Measurements from ENCODE around the gene ITPA.

Gene ITPA

DNA sequence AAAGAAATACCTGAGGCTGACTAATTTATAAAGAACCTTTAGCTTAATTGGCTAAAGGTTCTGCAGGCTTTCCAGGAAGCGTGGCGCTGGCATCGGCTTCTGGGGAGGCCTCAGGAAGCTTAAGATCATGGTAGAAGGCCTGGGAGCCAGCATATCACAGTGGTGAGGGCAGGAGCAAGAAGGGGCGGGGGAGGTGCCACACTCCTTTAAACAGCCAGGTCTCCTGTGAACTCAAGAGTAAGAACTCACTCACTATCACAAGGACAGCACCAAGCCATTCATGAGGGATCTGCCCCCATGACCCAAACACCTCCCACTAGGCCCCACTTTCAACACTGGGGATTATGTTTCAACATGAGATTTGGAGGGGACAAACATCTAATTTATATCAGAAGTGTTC is 64.1 kb downstream of the ITPA start:
- Mint-ChIP-seq H3K27ac (peak overlapping the region; percentile 13), H3K27me3 (ENCODE audit: low read depth, poor library complexity) (no peaks in the 10 kb centered on the region), H3K4me1 (peaks cover 10% of the 10 kb centered on the region), H3K4me3 (no peak overlapping the region), H3K9me3 (no peaks in the 10 kb centered on the region), H3K36me3 (ENCODE audit: low read depth) (peaks cover 20% of the 10 kb centered on the region)
- DNase-seq: no peak
- TF ChIP-seq, protein P1, sequence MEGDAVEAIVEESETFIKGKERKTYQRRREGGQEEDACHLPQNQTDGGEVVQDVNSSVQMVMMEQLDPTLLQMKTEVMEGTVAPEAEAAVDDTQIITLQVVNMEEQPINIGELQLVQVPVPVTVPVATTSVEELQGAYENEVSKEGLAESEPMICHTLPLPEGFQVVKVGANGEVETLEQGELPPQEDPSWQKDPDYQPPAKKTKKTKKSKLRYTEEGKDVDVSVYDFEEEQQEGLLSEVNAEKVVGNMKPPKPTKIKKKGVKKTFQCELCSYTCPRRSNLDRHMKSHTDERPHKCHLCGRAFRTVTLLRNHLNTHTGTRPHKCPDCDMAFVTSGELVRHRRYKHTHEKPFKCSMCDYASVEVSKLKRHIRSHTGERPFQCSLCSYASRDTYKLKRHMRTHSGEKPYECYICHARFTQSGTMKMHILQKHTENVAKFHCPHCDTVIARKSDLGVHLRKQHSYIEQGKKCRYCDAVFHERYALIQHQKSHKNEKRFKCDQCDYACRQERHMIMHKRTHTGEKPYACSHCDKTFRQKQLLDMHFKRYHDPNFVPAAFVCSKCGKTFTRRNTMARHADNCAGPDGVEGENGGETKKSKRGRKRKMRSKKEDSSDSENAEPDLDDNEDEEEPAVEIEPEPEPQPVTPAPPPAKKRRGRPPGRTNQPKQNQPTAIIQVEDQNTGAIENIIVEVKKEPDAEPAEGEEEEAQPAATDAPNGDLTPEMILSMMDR (IDR thresholded peaks at IDR 0.05): no peak
